ENCODE measurements around the gene DCANP1.

Gene DCANP1

DNA sequence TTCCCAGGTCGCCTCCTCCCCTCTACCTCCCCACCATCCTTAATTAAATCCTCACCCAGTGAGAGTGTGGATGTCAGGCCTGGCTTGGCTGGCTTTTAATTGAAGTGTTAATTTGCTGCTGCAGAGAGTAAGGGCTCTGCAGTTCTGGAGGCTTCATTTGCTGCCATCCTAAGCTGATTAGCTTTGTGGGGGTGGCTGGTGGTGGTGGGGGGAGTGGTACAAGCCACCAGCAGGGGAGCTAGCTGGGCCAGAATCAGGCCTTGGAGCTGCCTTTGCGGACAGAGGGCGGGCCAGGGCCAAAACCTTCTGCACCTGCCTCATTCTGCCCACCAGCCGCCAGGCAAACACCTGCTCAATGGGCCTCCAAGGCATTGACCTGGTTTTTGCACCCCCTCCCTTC is 31.8 kb upstream of the DCANP1 start:
- no peak for DNase-seq

DNA sequence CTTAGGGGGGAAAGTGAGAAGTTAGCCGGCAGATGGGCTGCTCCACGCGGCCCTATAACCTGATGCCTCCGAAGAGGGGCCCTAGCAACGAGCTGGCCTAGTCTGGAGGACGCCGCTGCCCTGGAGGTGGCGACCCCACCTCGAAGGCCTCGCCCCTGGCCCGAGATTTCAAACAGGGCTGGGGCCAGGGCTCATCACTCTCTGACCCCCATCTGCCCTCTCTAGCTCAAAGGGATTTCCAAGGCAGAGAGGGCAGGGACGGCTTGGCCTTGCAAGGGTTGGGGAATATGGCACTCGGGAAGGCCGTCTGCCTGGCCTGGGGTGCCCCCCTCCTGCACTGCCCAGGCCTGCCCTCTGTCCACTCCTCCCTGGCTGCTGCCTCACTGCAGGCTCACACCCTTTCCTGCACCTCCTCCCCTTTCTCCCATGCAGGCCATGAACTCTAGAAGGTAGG is 30.5 kb upstream of the DCANP1 start:
- DNase-seq, result no peak

DNA sequence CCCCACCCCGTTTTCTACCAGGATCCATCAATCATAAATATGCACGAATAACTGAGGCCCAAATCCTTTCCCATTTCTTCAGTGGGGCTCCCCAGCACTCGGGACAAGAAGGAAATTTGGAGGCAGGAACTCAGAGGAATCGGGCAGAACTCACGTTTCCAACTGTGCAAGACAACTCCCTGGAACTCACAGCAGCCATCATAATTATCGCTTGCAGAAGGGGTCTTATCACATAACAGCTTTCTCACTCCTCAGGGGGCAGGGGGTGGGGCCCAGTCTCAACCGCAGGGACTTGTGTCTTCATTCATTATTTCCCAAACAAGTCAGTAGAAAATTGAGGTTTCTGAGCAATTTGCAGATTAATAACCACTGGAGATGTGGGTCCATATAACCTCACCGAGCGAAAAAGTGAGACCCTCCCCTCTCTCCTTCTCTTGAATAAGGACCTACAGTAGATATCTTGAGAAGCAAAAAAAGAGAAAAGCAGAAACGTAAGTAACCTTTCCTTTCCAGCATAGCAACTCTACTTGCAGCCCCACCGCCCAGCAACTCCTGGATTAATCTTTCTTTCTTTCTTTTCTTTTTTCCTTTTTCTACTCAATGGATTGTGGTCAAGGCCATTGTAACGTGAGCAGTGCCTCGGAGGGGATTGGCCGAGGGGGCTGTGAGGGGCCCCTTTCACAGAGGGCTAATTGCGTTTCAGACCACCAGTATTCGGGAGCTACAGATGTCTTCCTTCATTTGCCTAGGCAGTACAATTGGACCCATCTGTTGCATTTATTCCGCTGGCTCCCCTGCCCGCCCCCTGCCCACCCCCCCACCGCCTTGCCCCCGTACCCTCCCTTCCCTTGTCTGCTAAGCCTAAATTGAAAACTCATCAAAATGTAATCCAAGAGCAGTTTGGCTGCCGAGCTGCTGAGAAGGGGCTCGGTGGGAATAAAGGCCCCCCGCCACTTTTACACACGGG is 29.8 kb upstream of the DCANP1 start:
- DNase-seq, result no peak

DNA sequence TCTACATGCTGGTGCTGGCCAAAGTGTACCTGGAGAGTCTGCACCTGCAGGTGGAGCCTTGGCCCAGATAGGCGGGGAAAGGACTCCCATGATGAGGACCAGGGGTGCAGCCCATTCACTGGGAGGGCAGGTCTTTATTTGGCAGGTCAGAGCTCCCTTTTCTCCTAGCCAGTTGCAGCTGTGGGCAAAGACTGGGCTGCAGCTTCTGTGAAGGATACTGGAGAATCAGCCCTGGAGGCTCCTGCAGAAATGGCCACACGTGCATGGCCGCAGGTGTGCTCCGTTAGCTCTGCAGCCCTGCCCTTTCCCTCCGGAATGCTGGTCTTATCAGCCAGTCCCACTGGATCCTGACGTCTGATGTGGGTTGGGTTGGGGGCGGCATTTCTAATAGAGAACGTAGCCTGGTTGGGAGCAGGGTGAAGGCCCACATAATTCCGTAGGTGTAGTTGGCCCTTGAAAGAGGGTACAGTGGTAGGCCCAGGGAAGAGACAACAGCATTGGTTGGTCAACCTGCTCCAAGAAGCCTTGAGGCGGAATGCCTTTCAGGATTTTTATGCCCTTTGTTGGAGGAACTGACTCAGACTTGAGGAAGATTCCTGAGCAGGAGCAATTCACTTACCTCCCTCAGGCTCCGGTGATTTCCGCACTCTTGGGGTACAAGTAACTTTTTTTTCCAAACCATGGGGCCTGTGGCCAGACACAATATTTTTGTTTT is 27.0 kb upstream of the DCANP1 start:
- no peak for DNase-seq

DNA sequence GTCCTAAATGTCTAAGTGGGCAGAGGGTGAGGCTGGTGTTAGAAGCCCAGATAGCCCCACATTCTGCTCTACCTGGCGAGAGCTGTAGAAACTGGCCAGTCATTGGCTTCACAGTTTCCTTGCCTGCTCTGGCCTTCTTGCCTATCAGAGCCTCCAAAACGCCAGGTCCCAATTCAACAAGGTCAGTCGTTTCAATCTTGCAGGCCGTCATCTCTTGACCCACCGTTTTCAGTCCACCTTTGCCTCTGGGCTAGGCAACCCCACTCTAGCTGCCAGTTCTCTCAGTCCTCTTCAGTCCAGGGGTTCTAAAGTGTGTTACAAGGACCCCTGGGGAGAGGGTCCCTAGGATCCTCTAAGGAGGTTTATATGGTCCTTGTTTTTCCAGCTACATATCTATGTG is 25.0 kb upstream of the DCANP1 start:
- DNase-seq, result no peak

DNA sequence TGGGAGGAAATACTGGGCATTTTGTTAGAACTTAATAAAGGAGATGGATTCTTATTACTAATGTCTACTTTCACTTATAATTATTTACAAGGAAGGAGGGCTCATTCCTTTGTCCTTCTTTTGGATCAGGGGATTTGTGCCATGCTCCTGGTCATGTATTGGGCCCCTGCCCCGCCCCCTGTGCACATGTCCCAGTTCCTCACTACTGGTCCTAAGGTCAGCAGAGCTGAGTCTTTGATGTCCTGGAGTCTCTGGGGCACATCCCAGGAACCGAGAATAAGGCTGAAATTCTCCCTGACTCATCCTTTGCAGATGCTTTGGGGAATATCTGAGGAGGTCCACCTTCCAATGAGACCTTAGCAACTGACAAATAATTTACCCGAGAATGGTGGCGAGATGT is 24.6 kb upstream of the DCANP1 start:
- no peak for DNase-seq

DNA sequence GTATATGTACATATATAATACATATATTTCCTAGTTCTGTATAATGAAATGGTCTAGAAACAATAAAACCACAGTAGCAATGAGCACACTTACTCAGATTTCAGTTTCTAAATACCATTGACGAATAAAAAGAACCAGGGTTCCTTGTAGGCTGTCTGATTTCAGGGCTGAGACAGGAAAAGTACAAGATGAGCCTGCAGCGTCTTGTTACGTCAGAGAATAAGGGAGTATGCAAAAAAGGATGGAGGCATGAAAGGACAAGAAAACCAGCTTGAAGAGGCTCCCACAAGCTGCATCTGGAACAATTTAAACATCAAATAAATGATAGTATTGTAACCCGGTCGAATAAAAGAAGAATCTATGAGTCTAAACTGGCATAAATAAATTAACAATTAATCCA is 22.8 kb upstream of the DCANP1 start:
- no peak for DNase-seq

DNA sequence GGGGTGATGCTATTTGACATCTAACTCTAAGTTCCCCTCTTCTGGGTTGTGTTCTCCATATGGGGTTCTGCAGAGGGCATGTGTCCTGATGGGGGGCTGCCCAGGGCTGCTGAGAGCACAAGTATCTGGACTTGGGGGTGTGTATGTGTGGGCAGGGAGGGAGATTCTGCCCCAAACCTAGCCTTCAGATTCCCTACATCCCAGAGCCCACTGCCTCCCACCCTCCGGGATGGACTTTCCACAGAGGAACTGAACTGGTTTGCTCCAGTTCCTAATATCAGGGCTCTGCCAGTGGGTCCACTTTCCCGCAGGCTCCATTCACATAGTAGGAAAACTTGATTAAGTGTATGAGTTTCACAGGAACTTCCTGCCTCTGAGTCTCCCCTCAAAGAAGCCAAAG is 21.4 kb upstream of the DCANP1 start:
- no peak for DNase-seq

DNA sequence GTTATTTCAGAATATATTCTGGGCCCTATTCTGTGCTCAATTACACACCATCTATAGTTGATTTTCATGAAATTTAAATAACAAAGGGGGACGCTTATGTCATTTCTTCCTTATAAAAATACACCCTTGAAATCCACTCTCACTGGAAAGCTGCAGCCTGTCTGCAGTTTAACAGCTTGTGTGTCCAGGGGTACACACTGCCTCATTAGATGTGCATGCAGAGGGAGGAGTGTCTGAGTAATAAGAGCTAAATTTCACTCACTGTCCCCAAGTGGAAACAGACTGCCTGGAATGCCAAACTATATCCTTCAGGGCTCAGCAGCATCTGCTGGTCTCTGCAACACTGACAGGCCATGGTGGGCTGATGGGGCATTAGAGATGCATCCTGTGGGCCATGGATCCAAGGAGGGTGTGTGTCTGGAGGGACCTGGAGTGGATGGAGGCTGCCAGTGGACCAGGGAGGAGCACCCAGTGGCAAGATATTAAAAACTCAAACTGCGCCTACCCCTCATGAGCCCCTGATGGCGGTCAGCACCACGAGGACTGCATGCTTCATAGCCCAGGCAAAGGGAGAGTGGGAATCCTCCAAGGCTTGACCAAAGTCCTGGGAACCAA is 20.8 kb upstream of the DCANP1 start:
- DNase-seq, result no peak

DNA sequence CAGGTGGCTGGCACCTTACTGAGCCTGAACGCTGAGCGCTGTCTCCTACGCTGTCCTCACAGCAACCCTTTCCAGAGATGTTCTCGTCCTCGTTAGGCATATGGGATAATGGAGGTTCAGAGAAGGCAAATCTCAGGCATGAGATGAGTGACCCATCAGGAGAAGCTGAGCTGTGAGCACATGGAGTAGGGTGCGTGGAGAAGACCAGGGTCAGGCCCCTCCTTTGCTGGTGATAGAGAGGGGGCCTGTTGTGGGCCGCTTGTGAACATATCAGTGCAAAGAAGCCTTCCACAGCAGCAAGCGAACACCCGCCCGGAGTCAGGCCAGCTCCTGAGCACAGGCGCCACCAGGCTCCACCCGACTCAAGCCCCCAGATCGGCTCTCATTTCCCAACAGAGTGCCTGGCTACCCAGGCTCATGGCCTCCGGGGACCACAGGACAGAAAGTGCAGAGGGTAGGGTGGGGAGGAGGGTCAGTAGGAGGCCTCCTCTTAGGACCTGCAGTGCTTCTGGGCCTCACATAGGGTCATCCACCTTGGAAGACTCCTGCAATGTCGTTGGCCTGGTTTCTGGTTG is 20.0 kb upstream of the DCANP1 start:
- no peak for DNase-seq

DNA sequence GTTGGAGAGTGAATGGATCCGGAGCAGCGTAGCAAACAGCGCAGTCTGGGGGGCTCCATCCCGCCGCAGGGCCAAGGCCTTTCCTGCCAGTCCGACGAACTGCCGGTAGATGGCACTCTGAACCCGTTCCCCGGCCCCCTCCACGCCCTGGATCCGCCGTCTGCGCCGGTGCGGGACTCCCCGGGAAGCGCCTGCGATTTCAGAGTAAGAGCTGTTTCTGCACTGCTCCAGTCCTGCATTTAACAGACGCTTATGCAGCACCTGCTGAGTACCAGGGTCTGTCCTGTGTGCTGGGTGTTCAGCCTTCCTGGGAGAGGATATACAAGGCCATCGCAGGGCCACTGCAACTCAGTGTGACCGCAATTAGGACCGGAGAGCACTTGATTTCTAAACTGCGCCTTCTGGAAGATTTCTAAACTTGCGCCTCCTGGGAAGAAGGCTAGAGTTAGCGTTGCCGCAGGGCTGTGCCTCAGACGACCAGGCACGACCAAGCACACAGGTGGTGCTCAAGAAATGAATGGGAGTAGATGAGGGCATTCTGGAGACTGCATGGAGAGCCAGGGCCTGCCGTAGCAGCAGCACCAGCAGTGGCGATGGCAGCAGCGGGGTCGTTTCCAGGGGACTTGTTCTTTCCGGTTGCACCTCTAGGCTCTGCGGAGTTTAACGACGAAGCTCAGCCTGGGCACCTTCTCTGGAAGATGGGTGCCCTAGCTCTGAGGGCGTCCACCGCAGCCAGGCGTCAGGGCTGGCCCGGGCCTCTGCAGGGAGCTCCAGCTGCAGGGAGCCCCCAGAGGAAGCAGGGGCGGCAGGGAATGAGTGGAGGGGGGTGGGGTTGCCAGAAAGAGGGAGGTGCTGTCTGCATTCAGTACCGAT is 19.3 kb upstream of the DCANP1 start:
- peak; percentile 6 to 46 for DNase-seq

DNA sequence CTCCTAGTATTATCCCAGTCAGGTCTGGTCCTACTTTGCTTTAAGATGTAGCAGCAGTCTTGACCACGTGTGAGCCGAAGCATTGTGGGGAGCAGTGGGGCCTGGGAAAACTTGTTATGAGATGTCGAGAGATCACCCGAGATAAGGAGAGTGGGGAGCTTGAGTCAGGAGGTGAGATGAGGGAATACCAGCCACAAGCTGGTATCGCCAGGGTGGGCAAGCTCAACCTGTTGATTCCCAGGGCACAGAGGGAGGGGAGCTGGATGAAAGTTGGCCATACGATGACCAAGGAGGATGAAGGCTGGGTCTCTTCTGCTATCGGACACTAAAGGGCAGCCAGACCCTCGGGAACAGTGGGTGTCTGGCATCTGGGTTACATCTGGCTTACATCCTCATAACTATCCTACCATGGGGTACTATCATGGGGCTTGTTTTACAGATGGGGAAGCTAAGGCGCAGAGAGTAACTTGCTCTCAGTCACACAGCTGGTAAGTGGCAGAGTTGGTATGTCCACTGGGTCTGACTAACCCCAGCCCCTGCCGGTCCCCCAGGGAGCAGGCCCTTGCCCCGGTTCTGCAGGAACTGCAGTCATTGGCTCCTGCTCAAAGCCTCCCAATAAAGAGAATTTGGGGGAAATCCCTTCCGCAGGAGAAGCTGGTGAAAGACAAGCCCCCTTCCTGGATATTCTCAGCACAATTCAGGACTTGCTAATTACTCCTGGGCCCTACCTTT is 18.4 kb upstream of the DCANP1 start:
- no peak for DNase-seq

DNA sequence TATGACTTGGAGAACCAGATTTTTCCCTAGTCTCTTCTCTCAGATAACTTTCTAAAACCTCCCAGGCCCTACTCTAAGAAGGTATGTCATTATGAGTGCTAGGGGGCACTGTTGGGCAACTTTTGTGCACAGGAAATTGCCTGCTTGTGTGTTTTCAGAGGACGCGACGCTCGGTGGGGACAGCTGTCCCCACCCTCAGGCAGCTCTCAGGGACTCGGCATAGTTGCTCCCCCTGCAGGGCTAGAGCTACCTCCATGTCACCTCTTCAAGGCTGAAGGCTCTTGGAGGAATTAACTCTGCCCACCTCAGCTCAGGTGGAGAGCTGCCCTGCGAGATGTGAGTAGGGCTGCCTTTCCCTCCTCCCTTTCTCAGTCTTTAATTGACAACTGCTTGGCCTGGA is 15.2 kb upstream of the DCANP1 start:
- peak; percentile 24 to 28 for DNase-seq

DNA sequence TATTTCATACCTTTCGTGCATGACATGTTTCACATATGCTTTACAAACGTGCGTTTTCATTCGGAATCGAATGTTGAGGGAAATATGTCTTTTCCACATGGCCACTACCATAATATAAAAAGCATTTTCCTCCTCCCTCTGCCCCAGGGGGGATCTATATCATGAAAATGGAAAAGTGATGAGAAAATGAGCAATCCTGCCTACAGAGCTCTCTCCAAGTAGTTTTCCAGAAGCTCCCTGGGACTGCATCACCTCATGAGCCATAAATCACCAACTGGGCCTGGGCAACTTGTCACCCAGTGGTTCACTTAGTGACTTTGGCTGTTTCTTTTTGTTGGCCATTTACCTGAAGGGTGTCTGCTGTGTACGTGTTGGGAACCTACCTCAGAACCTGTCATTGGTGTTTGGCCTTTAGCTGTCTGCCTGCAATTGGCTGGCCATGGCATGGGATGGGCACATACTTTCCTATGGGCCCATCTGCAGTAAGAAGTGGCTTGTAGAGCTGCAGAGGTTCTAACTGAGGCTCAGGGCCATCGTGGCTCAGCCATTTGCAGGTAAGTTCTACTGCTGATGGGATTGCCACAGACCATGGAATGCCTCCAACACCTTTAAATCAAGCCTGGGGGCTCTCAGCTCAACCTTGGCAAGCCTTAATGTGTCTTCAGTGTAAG is 14.5 kb upstream of the DCANP1 start:
- DNase-seq, result no peak

DNA sequence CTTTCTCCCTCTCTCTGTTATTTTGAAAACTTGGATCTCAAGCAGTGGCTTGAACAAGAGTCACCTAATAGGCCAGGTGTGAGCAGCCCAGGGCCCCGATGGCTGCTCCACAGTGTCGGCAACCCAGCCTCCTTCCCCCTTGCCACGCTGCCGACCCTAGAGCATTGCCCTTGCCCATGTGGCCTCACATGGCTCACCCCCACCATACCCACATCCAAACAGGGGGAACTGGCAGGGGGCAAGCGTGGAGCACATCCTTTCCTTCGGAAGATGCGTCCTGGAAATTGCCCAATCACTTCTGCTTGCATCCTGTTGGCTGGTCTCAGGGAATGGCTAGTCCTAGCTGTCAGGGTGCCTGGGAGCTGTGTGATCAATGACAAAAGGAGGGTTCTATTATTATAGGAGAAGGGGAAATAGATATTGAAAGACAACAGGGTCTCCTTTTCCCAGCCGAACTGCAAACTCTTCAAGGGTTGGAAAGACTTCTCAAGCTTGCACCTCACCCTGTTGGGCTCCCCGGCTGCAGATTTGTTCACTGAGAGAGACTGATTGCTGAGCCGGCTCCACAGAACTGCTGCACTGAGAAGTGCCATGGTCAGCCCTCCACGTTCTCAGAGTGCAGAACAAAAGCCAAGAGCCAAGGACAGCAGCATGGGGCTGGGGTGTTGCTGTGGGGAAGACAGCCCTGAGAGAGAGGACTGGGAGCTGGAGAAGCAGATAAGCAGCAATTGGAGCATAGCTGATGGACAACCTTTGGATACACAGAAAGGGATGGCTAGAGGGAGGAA is 13.3 kb upstream of the DCANP1 start:
- DNase-seq, result no peak

DNA sequence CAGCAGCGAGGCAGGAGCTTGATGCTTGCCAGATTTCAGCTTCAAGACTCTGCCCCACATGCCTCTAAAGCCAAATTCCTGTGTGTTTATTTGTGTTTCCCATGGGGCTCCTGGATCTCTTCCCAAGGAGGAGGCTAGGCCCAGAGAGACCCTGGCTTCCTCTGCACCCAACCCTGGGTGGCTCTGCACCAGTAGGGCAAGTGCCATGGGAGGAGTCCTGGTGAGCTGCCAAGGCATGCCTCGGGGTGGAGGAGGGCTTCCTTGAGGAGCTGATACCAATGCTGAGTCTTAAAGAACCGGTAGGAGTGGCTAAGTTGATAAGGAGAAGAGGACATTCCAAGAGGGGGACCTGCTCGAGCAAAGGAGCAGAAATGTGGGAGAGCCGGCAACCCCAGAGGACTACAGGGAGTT is 11.8 kb upstream of the DCANP1 start:
- DNase-seq, result no peak

DNA sequence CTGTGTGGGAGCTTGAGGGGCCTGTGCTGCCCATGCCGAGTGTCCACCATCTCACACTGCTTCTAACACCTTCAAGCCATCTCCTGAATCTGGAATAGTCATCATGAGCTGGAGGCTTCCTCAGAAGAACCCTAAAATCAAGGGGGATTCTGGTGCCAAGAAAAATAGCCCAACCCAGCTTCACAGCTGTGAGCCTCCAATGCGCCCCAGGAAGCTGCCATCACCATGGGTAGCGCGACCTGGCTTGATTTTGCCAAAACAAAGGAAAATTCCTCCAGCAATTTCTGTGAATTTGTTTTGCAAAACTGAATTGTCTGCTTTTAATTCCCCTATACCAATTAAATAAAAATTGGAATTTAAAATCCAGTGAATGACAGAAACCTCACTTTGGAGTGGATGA is 11.2 kb upstream of the DCANP1 start:
- no peak for DNase-seq

DNA sequence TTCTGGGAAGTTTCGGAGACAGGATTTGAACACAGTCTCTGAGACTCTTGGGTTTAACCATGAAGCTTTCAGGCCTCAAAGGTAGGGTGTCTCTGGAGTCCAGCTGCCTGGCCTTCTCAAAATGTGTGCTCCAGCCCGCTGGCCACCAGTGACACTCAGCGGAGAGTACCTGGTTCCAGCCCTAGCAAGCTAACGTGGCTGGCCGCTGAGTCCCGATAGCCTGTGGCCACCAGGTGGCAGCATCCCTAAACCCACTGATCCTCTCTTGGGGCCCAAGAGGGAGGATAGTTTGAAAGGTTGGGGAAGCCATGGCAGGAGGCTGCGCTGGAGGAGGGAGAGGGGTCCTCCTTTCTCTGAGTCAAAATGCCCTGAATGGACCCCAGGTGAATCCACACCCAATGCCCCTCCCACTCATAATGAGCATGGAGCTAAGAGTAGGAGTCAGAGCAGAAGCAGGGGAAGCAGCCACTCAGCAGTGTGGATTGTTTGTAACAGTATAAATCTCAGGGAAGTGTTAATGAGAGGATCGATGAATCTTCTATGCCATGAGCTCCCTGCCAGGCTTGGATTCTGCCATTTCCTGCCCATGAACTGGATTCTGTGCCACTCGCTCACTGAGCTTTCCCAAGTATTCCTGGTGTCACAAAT is 10.4 kb upstream of the DCANP1 start:
- peak; percentile 34 to 41 for DNase-seq

DNA sequence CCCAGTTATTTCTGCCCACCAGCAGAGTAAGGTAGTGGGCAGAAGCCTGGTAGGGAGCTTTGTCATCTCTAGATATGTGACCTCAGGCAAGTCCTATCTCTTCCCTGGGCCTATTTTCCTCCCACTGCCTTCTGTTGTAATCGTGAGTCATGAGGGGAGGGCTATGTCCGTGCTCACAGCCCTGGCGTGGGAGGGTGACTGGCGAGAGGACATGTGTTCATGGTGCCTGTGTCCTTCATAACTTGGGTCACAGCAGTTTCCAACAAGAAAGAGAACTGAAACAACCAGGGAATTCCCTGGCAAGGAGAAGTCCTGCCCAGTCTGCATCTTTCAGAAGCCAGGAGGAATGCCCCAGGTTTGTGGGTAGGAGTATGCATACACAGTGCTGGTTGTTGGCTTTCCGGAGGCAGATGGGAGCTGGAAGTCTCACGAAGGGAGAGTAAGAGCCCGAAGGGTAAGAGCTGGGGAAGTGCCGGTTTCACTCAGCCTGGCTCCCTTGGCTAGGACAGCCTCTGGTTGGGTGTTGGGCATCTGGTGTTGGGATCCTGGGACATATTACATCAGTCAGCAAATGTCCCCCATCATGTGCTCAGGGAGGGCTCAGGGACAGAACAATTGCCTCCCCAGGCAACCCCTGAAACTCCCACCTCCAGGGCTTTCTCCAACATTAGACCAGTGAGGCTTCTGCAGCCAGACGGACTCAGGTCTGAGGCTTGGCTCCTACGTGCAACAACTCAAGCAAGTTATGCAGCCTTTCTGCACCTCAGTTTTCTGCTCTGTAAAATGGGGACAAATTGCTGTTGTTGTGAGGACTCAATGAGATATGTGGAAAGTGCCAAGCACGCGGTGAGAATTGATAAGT is 9.3 kb upstream of the DCANP1 start:
- DNase-seq, result no peak

All from NCI-H1930 (cell line).